ENCODE data around the gene POLR1D.

Gene POLR1D

DNA sequence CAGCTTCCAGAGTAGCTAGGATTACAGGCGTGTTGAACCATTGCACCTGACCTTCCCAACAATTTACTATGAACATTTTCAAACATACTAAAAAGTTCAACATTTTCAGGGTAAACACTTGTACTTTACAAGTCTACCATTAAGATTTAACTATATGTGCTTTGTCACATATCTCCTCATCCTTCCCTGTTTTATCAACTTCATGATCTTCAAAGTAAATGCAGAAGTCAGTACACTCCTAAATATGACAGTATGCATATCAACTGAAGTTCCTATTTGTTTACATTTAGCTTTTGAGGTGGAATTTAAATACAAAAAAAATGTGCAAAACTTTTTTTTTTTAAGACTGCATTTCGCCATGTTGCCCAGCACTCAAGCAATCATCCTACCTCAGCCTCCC is 19.9 kb upstream of the POLR1D start:
- H3K36me3 Mint-ChIP-seq (ENCODE audit: low read depth), result no peaks in the 10 kb centered on the region
- H3K27me3 Mint-ChIP-seq (ENCODE audit: low read depth), result no peaks in the 10 kb centered on the region
- no peak for TF ChIP-seq CTCF (IDR thresholded peaks at IDR 0.05; ENCODE audit: unreplicated experiment in 3 of 3)
- no peaks in the 10 kb centered on the region for H3K4me1 Mint-ChIP-seq
- no peak overlapping the region for H3K27ac Mint-ChIP-seq
- H3K9me3 Mint-ChIP-seq, result no peaks in the 10 kb centered on the region
- no peak overlapping the region for H3K4me3 Mint-ChIP-seq

GRCh38 chr13:27605099-27605498 is 16.6 kb upstream of the POLR1D start:
- H3K4me3 Mint-ChIP-seq, result no peak overlapping the region
- no peaks in the 10 kb centered on the region for H3K36me3 Mint-ChIP-seq (ENCODE audit: low read depth)
- H3K4me1 Mint-ChIP-seq, result no peaks in the 10 kb centered on the region
- no peak overlapping the region for H3K27ac Mint-ChIP-seq
- TF ChIP-seq CTCF (IDR thresholded peaks at IDR 0.05; ENCODE audit: unreplicated experiment in 3 of 3), result no peak
- no peaks in the 10 kb centered on the region for H3K9me3 Mint-ChIP-seq
- no peaks in the 10 kb centered on the region for H3K27me3 Mint-ChIP-seq (ENCODE audit: low read depth)

GRCh38 chr13:27605610-27606200 is 16.0 kb upstream of the POLR1D start:
- H3K36me3 Mint-ChIP-seq (ENCODE audit: low read depth), result no peaks in the 10 kb centered on the region
- no peaks in the 10 kb centered on the region for H3K4me1 Mint-ChIP-seq
- H3K4me3 Mint-ChIP-seq, result no peak overlapping the region
- H3K9me3 Mint-ChIP-seq, result no peaks in the 10 kb centered on the region
- H3K27me3 Mint-ChIP-seq (ENCODE audit: low read depth), result no peaks in the 10 kb centered on the region
- H3K27ac Mint-ChIP-seq, result no peak overlapping the region
- no peak for TF ChIP-seq CTCF (IDR thresholded peaks at IDR 0.05; ENCODE audit: unreplicated experiment in 3 of 3)

- no peaks in the 10 kb centered on the region for H3K27me3 Mint-ChIP-seq (ENCODE audit: low read depth)
- TF ChIP-seq CTCF (IDR thresholded peaks at IDR 0.05; ENCODE audit: unreplicated experiment in 3 of 3), result no peak
- no peak overlapping the region for H3K27ac Mint-ChIP-seq
- H3K9me3 Mint-ChIP-seq, result no peaks in the 10 kb centered on the region
- no peak overlapping the region for H3K4me3 Mint-ChIP-seq
- H3K36me3 Mint-ChIP-seq (ENCODE audit: low read depth), result no peaks in the 10 kb centered on the region
- no peaks in the 10 kb centered on the region for H3K4me1 Mint-ChIP-seq
Measured at GRCh38 chr13:27607125-27607524, 14.6 kb upstream of the POLR1D start.

DNA sequence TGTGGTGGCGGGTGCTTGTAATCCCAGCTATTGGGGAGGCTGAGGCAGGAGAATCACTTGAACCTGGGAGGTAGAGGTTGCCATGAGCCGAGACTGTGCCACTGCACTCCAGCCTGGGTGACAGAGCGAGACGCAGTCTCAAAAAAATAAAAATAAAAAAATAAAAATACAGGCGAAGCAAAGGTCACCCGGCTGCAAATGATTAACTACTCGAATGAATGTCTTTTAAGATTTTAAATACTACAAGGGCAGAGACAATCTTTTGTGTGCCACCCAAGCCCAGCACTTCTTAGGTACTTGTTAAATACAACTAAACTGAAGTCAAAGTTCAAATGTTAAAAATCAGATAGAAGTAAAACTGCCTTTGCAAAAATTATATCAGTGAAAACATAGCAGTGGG is 8.1 kb upstream of the POLR1D start:
- no peak for TF ChIP-seq CTCF (IDR thresholded peaks at IDR 0.05; ENCODE audit: unreplicated experiment in 3 of 3)
- peaks cover 3% of the 10 kb centered on the region for H3K9me3 Mint-ChIP-seq
- no peak overlapping the region for H3K4me3 Mint-ChIP-seq
- peaks cover 14% of the 10 kb centered on the region for H3K4me1 Mint-ChIP-seq
- H3K36me3 Mint-ChIP-seq (ENCODE audit: low read depth), result peaks cover 8% of the 10 kb centered on the region
- H3K27me3 Mint-ChIP-seq (ENCODE audit: low read depth), result no peaks in the 10 kb centered on the region
- H3K27ac Mint-ChIP-seq, result peak overlapping the region in 1 of 3 experiments; percentile 25

DNA sequence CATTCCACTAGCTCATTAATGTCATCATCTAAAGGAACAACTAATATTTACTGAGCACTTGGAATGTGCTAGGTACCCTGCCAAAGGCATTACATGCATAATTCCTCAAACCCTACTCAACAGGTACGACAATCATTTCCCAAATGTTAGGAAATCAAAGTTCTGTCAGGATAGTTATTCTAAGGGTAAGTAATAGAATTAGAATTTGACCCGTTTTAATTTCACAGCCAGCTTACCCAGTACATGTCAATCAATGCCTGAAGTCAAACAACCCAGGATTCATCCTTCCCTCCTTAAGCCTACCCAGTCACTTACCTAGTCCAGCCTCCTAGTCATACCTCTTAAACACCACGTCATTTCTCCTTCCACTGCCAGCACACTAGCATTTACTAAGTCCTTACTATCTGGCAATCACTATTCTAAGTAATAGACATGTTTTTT is 3.8 kb upstream of the POLR1D start:
- TF ChIP-seq CTCF (IDR thresholded peaks at IDR 0.05; ENCODE audit: unreplicated experiment in 3 of 3), result no peak
- peaks cover 33% of the 10 kb centered on the region for H3K4me1 Mint-ChIP-seq
- peak overlapping the region in 1 of 3 experiments; percentile 15 for H3K27ac Mint-ChIP-seq
- H3K27me3 Mint-ChIP-seq (ENCODE audit: low read depth), result no peaks in the 10 kb centered on the region
- peak overlapping the region in 2 of 3 experiments; percentile 99 for H3K4me3 Mint-ChIP-seq
- peaks cover 14% of the 10 kb centered on the region for H3K36me3 Mint-ChIP-seq (ENCODE audit: low read depth)
- H3K9me3 Mint-ChIP-seq, result peaks cover 3% of the 10 kb centered on the region
